OCI-M2 (cell line): ENCODE measurements around the gene SCN2A.
"Not testable (repeated sequence)": the region's sequence is repeated elsewhere in the genome, so short reads cannot be mapped to it uniquely, and the experiment has no call there.

ENCODE experiments used
- DNase-seq: peaks from one replicate; lab custom pipeline; 2025; ENCODE audit not compliant: unreplicated experiment; lab: John Stamatoyannopoulos, UW

SCN2A gene

DNA sequence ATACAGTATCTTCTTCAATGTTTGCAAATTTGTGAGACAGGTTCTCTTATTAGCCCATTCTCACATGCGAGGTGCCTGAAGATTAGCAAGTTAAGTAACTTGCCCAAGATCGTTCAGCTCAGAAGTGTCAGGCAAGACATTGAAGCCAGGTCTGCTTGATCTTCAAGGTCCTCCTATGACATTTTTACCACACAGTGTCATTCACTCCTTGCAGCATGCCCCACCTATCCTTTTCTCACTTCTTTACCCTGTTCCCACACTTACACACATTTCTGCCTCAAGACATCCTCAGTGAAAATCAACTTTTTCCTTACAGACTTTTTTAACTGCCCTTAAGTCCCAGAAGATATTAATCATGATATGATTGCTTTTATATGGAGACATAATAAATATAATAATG, 73.8 kb downstream of the SCN2A start:
- no peak for DNase-seq

DNA sequence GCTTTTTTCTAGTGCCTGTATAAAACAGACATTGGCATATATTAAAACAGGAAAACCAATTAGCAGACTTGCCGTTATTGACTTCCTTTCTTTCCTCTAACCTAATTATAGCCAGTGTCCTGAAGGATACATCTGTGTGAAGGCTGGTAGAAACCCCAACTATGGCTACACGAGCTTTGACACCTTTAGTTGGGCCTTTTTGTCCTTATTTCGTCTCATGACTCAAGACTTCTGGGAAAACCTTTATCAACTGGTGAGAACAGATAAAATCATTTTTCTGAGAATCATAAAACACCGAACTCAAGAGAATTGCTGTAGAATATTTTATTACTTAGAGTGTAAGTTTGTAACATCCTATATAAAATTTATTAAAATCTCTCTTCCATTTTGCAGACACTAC, 74.3 kb downstream of the SCN2A start:
- DNase-seq, result no peak

DNA sequence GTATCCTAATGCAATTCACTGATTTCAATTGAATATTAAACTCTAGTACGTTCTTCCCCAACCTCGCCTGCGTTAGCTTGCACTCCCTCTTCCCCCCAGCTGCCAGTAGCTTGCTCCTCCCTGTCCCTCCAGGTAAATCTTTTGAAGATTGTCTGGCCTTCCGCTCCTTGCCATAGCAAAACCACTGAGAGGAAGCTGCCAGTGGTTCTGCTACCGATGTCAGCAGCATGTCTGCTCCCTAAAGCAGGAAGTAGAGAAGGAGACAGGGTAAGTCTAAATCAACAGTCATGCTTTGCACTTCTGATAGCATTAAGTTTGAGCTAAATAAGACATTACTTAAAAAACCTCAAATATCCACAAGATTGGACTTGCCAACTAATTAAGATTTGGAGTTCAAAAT, 89.1 kb downstream of the SCN2A start:
- no peak for DNase-seq

DNA sequence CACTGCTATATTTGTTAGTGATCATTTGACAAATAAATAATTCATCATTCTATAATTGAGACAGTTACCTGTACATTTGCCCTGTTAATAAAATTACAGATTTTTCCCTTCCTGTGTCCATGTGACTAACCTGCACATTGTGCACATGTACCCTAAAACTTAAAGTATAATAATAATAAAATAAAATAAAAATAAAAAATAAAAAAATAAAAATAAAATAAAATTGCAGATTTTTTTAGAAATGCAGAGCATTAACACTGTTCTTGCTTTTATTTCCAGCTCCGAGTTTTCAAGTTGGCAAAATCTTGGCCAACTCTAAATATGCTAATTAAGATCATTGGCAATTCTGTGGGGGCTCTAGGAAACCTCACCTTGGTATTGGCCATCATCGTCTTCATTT, 105.1 kb downstream of the SCN2A start:
- DNase-seq, result not testable (repeated sequence)

DNA sequence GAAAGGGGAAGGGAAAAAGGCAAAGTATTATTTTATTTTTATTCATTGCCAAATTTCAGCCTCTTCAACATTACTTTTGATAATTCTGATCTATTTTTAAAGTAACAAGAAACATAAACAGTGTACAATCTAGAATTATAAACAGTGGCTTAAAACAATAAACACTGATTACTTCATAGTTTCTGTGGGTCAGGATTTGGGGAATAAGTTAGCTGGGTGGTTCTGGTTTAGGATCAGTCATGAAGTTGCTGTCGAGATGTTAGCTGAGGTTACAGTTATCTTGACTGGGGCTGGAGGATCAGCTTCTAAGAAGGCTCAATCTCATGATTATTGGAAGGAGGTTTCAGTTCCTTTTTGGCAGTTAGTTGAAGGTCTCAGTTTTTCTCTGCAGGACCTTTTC, 109.2 kb downstream of the SCN2A start:
- no peak for DNase-seq

DNA sequence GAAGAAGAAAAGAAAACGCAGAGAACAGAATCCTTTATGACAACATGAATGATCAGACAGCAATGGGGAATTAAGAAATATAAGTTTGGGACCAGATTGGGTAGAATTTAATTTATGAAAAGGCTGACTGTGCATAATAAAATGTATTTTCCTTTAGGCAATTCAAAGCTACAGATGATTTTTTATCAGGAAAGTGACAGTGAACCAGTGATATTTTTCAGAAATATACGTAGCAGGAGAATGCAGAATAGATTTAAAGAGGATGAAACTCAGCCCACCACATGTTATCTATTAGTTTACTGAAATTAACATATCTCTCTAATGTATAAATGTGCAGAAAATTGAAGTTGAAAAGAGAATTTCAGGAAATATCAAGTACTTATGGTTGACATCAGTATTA, 110.0 kb downstream of the SCN2A start:
- DNase-seq, result no peak

DNA sequence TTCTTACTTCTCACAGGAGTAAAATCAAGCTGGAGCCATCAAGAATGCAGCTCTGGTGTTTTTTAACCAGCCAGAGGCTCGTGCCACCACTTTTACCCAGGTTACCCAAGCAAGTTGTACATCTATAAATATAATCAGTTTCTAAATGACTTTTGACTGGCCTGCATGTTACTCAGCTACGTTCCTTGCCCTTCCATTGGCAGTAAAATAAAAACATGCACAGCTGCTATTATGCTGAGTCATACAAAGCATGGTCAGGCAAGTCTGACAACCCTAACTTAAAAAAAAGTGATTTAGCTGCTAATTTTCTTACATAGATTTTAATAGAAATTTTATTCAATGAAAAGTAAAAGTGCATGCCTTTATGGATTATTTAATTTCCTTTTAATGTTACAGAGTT, 118.5 kb downstream of the SCN2A start:
- no peak for DNase-seq

DNA sequence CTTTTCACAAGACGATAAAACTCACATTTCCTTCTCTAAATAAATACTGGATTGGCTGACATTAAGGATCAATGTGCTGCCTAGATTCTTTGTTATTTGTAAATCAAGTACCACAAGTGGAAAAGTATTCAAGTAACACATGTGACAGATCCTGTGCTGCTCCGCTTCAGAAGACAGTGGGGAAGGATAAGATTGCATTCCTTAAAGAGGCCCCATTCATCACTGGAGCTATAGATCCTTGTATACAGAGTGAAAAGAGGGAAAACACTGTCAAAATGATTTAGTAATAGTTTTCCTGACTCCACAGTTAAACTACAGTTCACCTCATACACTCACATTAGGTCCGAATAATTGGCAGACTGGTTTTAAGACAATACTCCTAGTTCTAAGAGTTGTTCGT, 122.3 kb downstream of the SCN2A start:
- no peak for DNase-seq

DNA sequence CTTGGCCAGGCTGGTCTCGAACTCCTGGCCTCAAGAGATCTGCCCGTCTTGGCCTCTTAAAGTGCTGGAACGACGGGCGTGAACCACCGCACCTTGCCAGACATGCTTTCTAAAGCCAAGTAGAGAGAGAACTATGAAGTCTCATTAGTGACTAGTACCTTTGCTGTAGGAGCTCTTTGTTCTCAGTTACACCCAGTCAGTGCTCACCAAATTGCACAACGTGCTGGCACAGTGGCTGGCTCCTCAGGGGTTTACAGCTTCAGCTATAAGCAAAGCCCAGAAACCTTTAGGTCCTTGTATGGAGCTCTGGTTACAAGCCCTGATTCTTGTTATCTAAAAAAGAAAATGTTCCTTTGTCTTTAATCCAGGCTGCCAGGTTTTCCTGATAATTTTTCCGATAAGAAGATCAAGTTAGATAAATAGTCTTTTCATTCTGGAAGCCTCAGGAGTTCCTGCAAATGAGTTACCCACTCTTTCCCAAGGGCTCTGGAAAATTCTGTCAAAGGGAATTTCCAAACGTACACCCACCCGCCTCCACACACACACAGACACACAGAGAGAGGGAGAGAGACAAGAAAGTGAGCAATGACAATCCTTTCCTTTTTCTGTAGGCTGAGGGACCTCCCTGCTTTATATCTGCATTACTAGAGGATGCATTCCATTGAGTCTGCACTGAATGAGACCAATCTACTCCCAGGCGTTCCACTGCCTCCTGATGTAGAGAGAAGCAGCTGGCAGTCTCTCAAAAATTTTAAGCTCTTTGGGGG, 130.1 kb downstream of the SCN2A start:
- no peak for DNase-seq

DNA sequence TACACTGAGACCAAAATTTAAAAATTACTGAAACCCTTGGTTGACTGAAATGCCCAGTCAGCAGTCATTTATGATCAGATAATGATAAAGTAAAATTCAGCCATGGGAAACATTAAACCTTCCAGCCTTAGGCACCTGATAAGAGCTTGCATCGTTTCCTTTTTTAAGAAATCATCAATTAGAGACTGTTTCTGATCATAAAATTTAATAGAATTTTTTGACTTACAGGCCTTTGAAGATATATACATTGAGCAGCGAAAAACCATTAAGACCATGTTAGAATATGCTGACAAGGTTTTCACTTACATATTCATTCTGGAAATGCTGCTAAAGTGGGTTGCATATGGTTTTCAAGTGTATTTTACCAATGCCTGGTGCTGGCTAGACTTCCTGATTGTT, 130.7 kb downstream of the SCN2A start:
- DNase-seq, result no peak

DNA sequence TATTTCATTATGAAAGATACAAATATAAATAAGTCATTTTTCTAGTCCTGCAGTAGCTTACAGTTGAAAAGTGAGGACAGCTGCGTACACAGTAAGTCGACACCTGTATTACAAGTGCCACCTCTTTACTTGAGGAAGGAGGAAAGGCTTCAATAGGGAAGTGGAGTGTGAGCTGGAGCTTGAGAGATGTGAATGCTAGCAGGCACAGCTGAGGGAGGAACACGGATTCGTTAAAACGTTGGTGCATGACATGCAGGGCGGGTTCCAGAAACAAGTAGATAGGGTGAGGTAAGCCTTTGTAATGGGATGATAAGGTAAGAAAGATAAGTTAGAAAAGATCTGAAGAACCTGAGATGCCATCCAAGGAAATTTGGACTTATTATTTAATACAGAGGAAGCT, 132.1 kb downstream of the SCN2A start:
- no peak for DNase-seq

DNA sequence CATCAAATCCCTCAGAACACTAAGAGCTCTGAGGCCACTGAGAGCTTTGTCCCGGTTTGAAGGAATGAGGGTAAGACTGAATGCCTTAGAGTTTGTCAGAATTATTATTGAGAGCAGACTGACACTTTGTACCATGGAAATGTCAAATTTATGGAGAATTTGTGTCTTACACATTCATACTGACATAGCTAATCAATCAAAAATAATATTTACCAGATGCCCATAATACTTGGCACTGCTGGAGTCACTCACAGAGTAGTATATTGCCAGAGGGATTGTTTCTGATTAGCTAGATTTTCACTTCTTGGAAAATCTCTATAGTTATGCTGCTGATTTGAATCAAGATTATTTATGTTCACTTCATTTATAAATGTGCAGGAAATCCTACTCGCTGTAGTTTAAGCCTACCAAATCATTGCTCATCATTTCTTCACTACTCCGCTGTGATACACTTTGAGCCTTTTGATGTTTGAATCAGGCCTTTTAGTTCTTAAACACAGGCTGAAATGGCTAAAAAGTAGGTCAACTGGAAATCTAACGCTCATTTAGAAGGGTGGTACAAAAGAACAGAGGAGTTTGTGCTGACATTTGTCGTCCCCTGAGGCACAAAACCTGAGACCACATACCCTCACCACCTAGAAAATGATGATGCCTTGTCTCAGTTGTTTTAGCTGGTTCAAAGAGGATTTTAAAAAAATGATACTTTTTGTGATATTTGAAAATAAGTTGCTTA, 134.2 kb downstream of the SCN2A start:
- DNase-seq, result no peak

DNA sequence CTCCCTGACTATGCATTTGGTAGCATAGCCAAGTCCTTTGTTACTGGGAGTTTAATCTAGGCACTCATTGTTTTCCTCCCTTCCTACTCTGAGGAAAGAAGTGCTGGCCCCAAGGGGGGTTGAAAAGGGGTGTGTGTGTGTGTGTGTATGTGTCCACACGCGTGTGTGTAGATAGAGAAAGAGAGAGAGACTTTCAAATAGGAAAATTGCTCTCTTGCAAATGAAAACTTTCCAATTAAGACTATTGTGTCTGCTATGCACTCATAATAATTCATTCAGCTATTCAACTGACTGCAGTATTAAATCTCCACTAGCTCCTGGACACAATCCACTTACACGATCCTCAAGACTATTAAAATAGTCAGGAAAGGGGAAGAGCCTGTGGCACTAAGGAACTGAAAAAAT, 137.4 kb downstream of the SCN2A start:
- DNase-seq, result no peak

DNA sequence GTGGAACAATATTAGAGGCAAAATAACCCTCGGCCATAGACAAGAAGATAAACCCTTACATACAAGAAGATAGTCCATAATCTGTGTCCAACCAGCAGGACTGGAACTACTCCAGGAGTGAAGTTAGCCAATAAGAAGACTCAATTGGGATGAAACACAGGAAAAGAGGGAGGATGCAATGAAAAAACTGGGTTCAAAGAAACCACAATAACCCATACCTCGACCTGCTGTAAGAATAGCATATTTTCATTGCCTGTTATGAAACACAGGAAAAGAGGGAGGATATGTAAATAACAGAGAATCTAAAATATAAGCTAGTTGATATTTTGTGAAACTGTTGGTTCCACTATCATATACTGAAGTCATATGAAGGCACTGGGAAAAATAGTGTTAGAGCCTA, 143.1 kb downstream of the SCN2A start:
- no peak for DNase-seq

DNA sequence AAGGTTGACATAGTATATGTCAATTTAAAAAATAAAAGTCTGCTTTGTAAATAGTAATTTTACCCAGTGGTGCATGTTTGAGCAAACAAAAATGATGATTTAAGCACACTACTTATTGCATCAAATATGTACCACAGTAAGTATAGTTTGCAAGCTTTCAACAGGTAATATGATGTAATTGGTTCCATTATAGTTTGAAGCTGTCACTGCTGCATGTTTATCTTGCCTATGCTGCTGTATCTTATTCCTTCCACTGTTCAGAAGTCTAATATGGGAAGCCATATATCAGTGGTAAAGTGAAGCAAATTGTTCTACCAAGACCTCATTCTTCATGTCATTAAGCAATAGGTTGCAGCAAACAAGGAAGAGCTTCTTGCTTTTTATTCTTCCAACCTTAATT, 151.7 kb downstream of the SCN2A start:
- DNase-seq, result no peak

DNA sequence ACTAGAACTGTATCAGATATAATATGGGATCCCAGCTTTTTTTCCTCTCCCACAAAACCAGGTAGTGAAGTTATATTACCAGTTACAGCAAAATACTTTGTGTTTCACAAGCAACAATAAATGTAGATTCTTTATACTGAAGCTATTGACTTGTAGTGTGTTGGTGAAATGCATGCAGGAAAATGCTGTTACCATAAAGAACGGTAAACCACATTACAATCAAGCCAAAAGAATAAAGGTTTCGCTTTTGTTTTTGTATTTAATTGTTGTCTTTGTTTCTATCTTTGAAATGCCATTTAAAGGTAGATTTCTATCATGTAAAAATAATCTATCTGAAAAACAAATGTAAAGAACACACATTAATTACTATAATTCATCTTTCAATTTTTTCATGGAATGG, 152.6 kb downstream of the SCN2A start:
- no peak for DNase-seq

DNA sequence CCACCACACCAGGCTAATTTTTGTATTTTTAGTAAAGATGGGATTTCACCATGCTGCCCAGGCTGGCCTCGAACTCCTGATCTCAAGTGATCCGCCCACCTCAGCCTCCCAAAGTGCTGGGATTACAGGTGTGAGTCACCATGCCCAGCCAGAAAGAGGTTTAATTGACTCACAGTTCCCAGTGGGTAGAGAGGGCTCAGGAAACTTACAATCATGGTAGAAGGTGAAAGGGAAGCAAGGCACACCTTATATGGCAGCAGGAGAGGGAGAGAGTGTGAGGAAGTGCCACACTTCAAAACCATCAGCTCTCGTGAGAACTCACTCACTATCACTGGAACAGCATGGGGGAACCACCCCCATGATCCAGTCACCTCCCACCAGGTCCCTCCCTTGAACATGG, 159.4 kb downstream of the SCN2A start:
- DNase-seq, result not testable (repeated sequence)

DNA sequence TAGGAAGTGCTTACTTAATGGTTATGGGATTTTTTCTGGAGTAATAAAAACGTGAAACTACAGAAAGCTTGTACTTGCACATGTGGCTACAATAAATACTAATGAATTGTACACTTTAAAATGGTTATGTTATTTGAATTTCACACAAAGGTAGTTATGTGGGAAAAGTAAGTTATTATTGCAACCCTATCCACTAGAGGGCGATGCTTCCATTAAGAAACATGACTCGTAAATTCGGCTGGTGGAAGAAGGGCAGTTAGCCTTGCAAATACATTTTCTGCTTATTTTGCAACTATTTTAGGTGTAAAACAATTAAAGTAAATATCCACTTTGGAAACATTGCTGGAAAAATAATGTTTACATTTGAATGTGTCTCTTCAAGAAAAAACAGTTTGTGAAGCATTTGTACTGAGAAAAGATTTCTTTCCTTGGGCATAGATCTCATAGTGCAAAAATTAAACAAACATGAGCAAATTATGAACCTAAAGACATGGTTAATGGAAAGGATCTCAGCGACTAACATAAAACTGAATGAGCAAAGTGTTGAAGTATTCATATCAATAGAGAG, 162.2 kb downstream of the SCN2A start:
- no peak for DNase-seq

DNA sequence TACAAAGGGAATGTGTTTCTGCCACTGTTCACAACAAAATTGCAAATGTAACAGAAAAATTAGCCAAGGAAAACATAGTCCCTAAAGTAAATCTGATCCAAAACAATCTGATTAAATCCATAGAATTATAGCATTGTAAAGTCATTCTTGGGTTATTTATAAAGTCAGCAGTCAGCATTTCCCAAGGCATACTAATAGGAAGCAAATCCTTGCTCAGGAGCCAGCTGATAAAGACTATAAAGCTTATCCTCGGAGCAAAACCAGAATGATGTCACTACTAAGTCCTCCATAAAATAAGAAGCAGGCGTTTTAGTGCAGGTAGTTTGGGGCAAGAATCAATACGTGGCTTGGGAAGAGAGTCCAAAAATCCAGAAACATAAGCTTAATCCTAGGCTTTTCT, 162.9 kb downstream of the SCN2A start:
- no peak for DNase-seq

DNA sequence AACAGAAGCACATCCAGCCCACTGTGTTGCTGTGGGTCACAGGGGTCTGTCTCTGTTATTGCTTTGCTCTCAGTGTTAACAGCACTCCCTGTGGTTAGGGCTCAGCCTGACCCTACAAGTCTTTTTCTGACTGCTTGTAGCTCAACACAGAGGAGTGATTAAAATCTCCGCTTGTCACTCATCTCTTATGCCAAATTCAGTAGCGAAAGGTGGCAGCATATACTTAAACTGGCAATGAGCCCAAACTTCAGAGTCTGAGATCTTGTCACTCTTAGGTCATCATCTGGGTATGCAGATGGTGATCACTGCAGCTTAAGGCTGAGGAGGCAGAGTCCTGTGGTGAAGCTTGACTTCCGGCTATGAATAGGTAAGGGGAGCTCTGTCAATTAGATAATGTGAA, 167.0 kb downstream of the SCN2A start:
- DNase-seq, result no peak

DNA sequence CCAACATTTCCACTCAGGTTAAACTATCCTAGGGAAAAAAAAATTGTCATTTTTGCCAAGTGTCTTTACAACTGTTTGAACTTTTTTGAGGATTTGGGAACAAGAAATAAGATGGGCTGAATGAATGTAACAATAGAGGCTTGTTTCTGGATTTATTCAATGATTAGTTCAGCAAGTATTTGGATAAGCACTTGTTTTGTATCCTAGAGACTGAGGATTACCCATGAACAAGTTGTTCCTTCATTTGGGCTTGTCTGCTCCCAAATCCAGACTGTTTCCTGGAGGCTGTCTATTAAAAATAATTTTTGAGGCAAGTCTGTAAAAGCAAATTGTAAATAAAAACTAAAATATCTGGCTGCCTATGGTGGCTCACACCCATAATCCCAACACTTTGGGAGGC, 168.3 kb downstream of the SCN2A start:
- DNase-seq, result no peak

DNA sequence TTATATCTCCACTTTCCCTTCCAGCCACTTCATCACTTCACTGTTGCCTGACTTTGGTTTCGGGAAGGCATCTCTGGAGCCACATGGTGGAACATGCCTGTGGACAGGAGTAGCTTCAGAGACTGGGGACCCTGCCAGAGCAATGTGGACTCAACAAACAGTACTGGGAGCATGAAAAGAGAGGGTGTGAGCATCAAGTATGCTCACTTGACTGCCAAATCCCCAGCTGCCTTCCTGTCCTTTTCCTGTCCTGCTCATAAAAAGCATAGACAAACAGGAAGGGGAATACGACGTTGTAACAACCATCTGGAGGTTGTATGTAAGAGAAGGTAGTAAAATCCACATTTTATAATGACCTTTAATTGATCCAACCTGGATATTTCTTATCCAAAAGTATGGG, 169.0 kb downstream of the SCN2A start:
- DNase-seq, result no peak
